Measurements from ENCODE around the gene GTF2IRD1. TPM values are rescaled to one million over a fixed set of nuclear protein-coding genes. Genes with fewer than 3 reads are reported as not detected.

Gene GTF2IRD1
- total and polyA plus RNA-seq, 9 of the 15 experiments (the other 6 are each of a cell fraction or from before 2014, with no cell fraction given) = 9.1 to 30.2 (median 14.0) TPM

DNA sequence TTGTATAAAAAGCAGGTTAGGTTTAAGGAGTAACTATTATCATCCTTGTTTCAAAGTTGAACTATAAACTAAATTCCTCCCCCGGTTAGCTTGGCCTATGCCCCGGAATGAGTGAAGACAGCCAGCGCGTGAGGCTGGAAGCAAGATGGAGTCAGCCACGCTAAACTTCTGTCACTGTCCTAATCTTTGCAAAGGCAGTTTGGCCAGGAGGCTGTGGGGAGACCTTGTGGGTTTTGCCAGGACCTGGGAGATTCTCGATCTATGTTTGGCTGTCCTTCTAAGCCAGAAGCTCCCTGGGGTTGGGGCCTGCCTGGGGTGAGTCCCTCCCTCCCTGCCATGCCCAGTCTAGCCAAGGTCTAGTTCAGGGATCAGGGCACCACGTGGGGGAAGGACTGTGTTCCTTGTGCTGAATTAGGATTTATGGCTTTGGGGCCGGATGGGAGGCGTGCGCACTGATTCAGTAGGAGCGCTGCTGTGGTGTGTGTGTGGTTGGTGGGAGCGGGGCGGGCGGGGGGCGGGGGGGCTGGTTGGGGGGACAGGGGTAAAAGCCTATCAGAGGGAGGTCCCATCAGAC, 871 bp upstream of the GTF2IRD1 start (continued):
- TF ChIP-seq, protein P1, sequence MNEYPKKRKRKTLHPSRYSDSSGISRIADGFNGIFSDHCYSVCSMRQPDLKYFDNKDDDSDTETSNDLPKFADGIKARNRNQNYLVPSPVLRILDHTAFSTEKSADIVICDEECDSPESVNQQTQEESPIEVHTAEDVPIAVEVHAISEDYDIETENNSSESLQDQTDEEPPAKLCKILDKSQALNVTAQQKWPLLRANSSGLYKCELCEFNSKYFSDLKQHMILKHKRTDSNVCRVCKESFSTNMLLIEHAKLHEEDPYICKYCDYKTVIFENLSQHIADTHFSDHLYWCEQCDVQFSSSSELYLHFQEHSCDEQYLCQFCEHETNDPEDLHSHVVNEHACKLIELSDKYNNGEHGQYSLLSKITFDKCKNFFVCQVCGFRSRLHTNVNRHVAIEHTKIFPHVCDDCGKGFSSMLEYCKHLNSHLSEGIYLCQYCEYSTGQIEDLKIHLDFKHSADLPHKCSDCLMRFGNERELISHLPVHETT (CRISPR knock-in tag; conservative IDR thresholded peaks at IDR 0.05 in 1 of 2, IDR thresholded peaks at IDR 0.05 in 1 of 2) = 0 out of 4 replicates have a peak, but pooled peaks of 1 of the 2 experiments have one; percentile 74
- TF ChIP-seq ZBED1 (IDR thresholded peaks at IDR 0.05) (no peak), NR4A1 (CRISPR knock-in tag; IDR thresholded peaks at IDR 0.05) (no peak), NR4A1 (tag; IDR thresholded peaks at IDR 0.05) (peak; percentile 95), ZNF165 (CRISPR knock-in tag; IDR thresholded peaks at IDR 0.05; ENCODE audit: borderline replicate concordance) (no peak), C11orf30 (IDR thresholded peaks at IDR 0.05; ENCODE audit: low read depth) (no peak), BCOR (IDR thresholded peaks at IDR 0.05) (no peak), ETV1 (tag; conservative IDR thresholded peaks at IDR 0.05; ENCODE audit: low read depth) (peak; percentile 12), HCFC1 (IDR thresholded peaks at IDR 0.05; ENCODE audit: low read depth, low read length) (no peak), TCF3 (CRISPR knock-in tag; IDR thresholded peaks at IDR 0.05) (no peak), ZKSCAN1 (IDR thresholded peaks at IDR 0.05; ENCODE audit: low read depth, low read length) (no peak), SMAD4 (CRISPR knock-in tag; conservative IDR thresholded peaks at IDR 0.05) (peak; percentile 46; the same call in 1 of the 2 replicates), MCM5 (IDR thresholded peaks at IDR 0.05; ENCODE audit: low read depth) (no peak), ZNF143 (CRISPR knock-in tag; IDR thresholded peaks at IDR 0.05) (no peak), TEAD4 (IDR thresholded peaks at IDR 0.05; ENCODE audit: low read length) (no peak), TEAD4 (CRISPR knock-in tag; IDR thresholded peaks at IDR 0.05; ENCODE audit: borderline replicate concordance) (no peak), ZKSCAN8 (CRISPR knock-in tag; IDR thresholded peaks at IDR 0.05) (peak; percentile 72; the same call in 1 of the 2 replicates), KAT2B (IDR thresholded peaks at IDR 0.05; ENCODE audit: low read depth, low read length) (no peak), CSDE1 (IDR thresholded peaks at IDR 0.05) (no peak), ZNF644 (tag; IDR thresholded peaks at IDR 0.05; ENCODE audit: low read depth) (peak; percentile 96), KAT8 (IDR thresholded peaks at IDR 0.05; ENCODE audit: low read depth) (no peak)
- TF ChIP-seq, protein P2, sequence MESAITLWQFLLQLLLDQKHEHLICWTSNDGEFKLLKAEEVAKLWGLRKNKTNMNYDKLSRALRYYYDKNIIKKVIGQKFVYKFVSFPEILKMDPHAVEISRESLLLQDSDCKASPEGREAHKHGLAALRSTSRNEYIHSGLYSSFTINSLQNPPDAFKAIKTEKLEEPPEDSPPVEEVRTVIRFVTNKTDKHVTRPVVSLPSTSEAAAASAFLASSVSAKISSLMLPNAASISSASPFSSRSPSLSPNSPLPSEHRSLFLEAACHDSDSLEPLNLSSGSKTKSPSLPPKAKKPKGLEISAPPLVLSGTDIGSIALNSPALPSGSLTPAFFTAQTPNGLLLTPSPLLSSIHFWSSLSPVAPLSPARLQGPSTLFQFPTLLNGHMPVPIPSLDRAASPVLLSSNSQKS (CRISPR knock-in tag; IDR thresholded peaks at IDR 0.05) = no peak
- TF ChIP-seq, protein P3, sequence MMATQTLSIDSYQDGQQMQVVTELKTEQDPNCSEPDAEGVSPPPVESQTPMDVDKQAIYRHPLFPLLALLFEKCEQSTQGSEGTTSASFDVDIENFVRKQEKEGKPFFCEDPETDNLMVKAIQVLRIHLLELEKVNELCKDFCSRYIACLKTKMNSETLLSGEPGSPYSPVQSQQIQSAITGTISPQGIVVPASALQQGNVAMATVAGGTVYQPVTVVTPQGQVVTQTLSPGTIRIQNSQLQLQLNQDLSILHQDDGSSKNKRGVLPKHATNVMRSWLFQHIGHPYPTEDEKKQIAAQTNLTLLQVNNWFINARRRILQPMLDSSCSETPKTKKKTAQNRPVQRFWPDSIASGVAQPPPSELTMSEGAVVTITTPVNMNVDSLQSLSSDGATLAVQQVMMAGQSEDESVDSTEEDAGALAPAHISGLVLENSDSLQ (IDR thresholded peaks at IDR 0.05) = no peak
- TF ChIP-seq, protein P4, sequence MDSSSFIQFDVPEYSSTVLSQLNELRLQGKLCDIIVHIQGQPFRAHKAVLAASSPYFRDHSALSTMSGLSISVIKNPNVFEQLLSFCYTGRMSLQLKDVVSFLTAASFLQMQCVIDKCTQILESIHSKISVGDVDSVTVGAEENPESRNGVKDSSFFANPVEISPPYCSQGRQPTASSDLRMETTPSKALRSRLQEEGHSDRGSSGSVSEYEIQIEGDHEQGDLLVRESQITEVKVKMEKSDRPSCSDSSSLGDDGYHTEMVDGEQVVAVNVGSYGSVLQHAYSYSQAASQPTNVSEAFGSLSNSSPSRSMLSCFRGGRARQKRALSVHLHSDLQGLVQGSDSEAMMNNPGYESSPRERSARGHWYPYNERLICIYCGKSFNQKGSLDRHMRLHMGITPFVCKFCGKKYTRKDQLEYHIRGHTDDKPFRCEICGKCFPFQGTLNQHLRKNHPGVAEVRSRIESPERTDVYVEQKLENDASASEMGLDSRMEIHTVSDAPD (CRISPR knock-in tag; IDR thresholded peaks at IDR 0.05) = 0 out of 2 replicates have a peak, but pooled peaks have one; percentile 20
- TF ChIP-seq, protein P5, sequence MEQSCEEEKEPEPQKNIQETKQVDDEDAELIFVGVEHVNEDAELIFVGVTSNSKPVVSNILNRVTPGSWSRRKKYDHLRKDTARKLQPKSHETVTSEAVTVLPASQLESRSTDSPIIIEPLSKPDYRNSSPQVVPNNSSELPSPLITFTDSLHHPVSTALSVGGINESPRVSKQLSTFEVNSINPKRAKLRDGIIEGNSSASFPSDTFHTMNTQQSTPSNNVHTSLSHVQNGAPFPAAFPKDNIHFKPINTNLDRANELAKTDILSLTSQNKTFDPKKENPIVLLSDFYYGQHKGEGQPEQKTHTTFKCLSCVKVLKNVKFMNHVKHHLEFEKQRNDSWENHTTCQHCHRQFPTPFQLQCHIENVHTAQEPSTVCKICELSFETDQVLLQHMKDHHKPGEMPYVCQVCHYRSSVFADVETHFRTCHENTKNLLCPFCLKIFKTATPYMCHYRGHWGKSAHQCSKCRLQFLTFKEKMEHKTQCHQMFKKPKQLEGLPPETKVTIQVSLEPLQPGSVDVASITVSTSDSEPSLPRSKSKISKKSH (CRISPR knock-in tag; IDR thresholded peaks at IDR 0.05) = no peak
